Stimulated activated CD4-positive, alpha-beta T cell treated with anti-CD3 and anti-CD28 coated beads, Interleukin-1b, Interleukin-23, amount 100 ng/mL, for 4 hours (primary cell): Measurements from ENCODE around the gene DEPP1.

Source experiments
- DNase-seq, 2 donors: peaks; one replicate each; pipeline ENCODE4 v3.0.0-alpha.2; 2020; ENCODE audit warnings: low read depth in 2 of 2

The DEPP1 gene

DNA sequence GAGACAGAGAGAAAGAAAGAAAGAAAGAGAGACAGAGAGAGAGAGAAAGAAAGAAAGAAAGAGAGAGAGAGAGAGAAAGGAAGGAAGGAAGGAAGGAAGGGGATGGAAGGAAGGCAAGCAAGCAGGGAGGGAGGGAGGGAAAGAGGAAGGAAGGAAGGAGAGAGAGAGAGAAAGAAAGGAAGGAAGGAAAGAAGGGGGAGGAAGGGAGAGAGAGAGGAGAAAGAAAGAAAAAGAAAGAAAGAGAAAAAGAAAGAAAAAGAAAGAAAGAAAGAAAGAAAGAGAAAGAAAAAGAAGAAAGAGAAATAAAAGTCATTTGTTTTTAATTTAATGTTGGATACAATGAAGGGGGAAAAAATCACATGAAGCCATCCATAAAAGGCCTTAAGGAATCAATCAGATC, 23.6 kb downstream of the DEPP1 start:
- DNase-seq: no peak

DNA sequence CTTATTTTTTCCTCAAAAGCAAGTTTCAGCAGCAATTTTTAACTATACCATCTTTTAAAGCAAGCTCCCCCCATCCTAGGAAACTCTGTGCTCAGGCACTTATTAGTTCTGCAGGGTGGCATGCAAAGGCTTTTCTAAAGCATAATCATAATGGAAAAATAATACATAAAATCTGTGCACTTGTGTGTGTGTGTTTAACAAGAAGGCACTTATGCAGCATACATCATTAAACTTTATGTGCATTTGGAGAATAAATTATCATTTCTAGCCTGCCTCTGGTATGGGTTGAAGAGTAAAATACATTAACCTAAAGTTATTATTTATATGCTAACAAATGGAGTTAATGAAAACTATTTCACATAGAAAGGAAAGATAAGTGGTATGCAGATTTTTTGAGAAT, 24.6 kb downstream of the DEPP1 start:
- DNase-seq: no peak

DNA sequence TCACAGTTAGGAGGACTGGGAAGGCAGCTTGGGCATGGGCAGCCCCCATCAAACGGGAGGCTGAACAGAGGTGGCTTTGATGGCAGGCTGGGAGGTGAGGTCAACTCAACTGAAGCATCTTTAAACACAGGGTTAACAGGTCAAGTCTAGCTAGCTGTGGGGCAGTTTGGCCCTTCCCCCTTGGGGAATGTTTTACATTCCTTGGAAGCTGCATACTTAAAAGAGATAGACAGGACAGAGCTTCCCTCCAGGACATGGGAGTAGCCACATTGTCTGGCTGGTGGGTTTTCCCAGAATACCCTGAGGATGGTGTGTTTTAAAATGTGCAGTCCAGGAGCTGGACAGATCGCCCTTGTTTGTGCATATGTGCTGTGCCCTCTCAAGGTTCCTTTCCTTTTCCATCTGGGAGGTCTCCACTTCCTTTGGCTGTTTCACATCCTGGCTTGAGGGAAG, 25.8 kb downstream of the DEPP1 start:
- DNase-seq: no peak

DNA sequence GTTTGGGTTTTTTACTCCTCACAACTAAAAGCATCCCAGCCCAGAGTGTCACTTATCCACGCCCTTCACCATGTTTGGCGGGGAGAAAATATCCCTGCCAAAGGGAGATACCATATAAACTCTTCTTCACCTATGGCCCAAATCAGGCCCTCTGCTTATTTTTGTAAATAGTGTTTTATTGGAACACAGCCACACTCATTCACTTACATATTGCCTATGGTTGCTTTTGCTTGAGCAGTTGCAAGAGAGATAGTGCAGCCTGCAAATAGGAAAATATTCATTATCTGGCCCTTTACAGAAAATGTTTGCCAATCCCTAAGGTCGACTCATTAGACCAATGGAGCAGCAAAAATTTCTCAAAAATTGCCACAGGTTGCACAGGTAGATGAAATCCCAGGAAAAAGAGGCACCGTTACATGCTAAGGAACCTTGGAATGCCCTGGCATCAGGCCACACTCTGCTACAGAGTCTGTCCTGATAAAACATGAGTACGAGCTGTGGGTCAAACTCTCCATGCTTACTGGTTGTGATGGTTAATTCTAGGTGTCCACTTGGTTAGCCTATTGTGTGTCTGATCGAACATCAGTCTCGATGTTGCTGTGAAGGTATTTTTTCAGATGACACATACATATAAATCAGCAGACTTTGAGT, 26.9 kb downstream of the DEPP1 start:
- DNase-seq: no peak

DNA sequence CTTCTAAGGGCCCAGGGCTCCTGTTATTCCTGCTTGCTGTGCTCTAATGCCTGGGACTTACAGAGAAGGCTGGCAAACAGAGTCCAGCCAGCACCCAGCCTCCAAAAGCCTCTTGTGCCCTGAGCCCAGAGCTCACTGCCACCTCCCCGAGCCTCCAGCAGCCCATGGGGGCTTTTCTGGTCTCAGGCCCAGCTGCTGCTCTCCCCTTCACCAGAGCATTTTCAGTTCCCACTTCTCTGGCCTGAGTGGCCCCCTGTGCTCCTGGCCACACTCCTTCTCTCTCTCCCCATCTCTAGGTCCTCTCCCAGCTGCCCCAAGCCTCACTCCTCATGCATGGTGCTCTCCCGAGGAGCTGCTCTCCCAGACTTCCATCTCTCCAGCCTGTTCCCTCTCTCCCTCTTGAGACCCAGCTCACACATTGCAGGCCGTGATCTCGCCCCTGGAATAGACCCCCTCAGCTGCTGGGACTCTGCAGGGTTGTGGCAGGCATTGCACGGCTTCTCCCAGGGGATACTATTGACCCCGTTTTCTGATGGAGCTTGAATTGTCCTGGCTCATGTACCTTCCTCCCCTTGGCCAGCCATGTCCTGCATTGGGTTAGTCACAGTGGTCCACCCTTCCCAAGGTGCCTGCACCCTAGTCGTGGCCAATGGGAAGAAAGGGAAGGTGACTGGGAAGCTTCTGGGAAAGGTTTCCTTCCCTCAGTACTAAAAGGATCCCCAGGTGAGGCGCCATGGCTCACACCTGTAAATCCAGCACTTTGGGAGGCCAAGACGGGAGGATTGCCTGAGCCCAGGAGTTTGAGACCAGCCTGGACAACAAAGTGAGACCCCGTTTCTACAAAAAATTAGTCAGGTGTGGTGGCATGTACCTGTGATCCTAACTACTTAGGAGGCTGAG, 28.0 kb downstream of the DEPP1 start:
- no peak for DNase-seq

DNA sequence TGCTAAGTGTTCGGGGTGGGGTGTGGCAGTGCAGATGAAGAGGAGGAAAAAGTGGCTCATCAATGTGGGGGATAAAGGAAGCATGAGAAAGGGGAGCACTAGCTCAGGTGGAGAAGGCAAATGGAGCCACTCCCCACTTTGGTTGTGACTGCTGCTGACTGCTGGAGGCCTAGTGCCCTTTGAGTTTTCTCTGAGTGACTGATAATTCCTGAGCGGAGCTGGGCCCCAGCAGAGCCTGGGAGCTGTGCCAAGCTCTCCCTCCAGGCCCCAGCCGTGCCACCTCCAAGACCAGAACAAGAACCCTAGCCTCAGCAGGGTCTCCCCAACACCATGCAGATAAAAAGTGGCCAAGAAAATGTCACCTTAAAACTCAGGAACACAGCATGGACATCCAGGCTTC, 28.7 kb downstream of the DEPP1 start:
- no peak for DNase-seq

DNA sequence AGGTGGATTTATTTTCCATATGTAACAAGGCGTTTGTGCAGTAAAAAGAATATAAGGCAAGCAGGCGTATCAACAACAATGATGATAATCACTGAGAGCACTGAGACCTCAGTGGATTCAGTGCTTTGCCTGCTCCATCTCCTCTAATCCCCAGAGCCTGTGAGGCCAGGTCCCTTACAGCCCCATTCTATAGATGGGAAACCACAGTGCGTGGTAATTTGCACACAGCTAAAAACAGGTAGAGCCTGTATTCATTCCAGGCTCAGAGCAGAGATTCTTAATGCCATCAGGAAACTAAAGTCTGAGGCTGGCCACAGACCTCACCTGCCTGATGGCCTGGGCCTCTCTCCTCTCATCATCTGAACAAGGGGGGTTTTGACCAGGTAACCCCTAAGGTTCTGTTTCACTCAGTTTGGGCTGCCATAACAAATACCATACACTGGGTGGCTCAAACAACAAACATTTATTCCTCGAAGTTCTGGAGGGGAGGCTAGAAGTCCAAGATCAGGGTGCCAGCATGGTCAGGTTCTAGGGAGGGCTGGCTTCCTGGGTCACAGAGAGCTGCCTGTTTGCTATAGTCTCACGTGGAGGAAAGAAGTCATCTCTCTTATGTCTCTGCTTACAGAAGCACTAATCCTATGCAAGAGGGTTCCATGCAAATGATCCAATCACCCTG, 29.3 kb downstream of the DEPP1 start:
- DNase-seq: no peak

DNA sequence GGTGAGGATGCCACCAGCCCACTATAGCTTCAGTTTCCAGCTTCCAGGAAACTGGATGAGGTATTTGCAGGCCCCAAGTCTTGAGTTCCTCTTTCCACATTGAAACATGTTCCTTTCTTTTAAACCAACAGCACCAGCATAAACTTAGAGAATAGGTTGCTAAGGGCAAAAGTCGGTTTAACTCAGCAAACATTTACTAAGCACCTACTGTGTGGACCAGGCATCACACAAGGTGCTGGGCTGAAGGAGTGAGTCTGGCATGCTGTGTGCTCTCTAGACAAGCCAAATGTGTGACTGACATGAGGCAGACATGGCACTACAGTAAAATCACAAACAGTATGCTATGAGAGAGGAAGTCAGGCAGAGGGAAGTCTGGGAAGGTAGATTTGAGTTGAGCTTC, 30.0 kb downstream of the DEPP1 start:
- no peak for DNase-seq

DNA sequence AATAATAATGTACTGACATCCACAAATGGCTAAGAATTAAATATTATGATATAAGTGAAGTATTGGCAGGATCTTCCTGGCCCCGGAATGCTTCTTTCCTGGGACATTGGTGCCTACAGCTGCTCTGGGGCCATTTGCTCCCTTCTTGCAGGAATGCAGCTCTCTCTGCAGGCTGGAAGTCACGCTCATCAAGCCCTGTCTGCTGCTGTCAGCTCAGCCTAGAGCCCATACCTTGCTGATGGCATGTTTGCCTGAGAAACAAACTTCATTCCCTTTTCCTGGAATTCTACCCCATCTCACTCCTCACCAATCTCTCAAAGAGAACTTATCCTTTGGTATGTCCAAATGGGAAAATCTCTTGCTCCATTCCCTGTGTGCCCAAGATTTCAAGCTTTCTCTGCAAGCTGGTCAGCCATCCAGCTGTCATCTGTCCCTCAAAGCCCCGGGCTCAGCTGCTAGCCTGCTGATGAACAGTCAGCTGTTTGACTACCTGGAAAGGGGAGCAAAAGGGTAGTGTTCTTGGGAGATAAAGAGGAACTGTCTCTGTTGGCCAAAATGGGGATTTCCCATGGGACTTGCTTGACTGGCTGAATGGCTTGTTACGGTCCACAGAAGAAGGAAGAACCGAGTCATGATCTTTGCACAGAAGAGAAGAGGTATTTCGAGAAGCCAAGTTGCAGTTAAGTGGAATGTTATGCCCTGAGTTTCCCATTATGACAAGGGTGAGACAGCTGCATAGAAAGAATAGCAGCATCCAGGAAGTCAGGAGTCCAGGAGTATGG, 31.0 kb downstream of the DEPP1 start:
- no peak for DNase-seq

DNA sequence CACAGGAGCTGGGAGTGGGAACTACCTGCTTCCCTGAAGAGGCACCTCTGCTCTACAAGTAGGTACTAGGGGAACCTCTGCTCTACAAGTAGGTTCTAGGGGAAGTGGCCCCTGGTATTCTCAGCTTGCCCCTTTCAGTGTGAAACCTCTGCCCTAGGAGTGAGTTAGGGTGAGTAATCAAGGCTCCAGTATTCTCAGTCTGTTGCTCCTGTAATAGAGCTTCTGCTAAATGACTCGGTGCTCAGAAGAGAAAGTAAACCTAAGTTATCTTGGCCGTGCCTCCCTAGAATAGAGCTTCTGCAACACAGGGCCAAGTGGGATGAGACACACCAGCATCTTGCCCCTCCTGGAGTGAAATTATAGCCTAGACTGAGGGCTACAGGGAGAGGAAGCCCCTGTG, 32.4 kb downstream of the DEPP1 start:
- no peak for DNase-seq

DNA sequence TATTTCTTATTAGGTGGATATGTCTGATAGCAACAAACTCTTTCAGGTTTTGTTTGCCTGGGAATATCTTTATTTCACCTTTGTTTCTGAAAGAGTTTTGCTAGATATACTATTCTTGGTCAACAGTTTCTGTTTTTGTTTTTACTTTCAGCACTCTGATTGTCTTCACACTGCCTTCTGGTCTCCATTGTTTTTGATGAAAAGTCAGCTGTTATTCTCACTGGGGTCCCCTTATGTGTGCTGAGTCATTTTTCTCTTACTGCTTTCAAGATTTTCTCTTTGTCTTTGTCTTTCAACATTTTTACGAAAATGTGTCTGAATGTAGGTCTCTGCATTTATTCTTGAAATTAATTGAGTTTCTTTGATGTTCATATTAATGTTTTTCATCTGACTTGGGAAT, 34.3 kb downstream of the DEPP1 start:
- DNase-seq: no peak

DNA sequence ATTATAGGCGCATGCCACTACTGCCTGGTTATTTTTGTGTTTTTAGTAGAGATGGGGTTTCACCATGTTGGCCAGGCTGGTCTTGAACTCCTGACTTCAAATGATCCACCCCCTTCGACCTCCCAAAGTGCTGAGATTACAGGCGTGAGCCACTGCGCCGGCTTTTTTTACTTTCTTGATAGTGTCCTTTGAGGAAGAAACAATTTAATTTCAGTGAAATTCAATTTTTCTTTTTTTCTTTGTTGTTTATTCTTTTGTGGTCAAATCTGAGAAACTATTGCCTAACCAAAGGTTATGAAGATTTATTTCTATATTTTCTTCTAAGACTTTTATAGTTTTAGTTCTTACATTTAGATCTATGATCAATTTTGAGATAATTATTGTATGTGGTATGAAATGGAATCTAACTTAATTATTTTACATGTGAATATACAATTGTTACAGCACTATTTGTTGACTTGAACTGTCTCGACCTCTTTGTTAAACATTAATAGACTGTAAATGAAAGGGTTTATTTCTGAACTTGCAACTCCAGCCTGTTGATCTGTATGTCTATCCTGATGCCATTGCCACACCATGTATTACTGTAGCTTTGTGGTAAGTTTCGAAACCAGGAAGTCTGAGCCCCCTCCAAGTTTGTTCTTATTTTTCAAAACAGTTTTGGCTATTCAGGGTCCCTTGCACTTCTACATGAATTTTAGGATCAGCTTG, 38.8 kb downstream of the DEPP1 start:
- DNase-seq: no peak

DNA sequence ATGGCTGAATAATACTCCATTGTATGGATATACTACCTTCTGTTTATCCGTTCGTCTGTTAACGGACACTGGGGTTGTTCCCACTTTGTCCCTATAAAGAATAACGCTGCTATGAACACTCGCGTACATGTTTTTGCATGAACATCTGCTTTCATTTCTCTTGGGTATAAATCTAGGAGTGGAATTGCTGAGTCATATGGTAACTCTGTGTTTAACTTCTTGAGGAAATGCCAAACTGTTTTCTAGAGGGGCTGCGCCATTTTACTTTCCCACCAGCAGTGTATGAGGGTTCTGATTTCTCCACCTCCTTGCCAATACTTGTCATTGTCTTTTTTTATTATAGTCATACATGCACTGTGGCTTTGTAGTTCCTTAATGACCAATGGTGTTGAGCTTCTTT, 39.7 kb downstream of the DEPP1 start:
- no peak for DNase-seq

DNA sequence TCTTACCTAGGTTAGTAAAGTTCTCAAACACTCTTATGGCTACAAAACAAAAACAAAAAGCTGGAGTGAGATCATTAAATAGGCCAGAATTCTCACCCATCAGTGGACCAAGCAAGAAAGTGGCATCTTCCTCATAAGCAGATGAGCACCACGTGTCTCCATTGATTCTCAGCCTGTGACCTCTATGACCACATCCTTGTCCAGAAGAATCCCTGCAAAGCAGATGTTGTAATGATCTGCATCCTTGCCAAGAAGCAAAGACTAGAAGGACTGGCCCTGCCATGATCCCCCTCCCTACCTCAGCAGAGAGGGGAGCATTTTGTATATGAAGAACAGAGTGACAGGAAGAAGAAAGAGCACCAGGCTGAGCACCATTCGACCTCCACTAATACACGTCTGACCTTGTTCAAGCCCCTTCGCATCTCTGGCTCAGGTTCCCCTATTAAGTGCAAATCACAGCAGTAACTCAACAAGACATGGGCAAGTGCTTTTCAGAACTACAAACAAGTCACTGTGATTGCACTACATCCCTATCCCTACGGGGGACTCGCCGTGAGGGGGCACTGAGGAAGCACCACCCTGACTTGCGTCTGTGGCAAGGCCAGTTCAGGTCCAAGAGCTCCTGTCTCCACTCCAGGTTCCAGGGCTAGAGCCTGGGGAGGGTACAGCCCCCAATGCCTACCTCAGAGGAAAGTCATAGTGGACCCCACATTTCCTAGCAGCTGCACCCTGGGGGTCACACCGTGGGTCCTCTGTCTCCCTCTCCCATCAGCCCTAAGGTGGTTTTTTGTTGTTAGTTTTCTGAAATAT, 41.2 kb downstream of the DEPP1 start:
- DNase-seq: no peak

DNA sequence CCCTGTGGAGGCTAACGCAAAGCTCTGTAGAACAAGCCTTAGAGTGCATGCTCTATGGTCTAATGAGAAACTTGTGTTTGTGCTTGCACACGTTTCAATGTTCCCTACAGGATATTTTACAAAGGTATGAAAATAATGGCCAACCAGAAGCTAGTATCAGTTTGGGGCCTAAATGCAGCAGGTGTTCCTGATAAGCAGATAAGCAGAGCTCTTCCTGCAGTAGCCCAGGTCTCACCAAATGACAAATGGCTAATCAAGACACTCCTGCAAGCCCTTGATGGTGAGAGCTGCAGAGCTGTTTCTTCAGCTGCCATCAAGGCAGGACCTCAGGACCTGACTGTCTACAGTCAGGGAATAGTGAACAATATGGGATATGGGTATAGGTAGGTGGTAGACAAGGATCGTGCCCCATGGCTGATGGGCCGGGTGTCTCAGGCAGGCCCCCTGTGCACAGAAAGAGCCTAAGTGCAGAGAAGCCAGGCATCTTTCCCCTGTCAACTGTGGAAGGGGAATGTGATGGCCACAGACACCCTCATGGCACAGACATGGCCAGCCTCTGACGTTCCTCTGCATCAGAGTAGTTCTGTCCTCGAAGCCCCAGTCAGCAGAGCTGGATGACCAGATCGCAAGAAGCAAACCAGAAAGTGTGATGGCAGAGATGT, 42.2 kb downstream of the DEPP1 start:
- no peak for DNase-seq

DNA sequence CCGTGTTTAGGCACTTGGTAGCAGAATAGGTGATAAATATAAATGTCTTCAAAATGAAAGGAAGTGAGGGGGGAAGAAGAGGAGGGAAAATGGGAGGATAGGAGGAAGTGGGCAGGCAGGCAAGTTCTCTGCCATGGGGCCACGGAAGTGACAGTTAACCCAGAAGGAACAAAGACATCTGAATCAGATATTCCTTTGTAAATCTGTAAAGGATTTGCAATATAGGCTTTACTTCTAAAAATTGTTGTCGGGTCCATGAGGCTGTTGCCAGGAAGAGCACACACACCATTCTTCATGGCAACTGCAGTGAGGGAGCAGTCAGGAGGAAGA, 42.7 kb downstream of the DEPP1 start:
- no peak for DNase-seq

DNA sequence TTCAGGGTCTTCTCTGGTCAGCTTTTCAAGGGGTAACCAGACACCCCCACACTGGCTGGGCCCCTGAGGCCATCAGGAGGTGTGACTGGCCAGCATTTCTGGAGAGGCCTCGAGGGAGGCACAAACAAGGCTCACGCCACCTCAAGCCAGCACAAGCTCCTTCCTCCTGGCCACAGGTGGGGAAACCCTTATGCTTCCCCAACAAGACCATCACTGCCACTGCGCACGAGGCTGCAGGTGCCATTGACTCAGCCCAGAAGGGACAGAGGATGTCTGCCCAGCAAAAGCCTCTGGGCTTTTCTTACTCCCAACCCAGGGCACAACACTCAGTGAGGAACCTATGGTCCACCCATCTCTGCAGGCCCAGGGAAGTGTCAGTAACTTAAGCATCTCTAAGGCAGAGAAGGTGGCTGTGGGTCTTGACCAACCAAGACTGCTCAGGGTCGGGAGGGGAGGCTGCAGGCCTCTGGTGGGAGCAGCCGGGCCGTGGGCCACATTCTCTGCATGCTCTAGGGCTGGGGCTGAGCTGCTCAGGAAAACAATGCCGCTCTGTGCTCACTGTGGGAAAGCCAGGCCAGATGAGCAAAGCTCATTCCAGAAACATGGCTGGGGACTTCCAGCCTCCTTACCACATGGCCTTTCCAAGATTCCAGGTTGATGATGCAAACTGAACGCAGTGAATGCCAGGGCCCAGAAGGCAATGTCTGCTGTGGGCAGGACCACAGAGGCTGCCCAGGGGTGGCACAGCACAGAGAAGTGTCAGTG, 43.2 kb downstream of the DEPP1 start:
- no peak for DNase-seq

DNA sequence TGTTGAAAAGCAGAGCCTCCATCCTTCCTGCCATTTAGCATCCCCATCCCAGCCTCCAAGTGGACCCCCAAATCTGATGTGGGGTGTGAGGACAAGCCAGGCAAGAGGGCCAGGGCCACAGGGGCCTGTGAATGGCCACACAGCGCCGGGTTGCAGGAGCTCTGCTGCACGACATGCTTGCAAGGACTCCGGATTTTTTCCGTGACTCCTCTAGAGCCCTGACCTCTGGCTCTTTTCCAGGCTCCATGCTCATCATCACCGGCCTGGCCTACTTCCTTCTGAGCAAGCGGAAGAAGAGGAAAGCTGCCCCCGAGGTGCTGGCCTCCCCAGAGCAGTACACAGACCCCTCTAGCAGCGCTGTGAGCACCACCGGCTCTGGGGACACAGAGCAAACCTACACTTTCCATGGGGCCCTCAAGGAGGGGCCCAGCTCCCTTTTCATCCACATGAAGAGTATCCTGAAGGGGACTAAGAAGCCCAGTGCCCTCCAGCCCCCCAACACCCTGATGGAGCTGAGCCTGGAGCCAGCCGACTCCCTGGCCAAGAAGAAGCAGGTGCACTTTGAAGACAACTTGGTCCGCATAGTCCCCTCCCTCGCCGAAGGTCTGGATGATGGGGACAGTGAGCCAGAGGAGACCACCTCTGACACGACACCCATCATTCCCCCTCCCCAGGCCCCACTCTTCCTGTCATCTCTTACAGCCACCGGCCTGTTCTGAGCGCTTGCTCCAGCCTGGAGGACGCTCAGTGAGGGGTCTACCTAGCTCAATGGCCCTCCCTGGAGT, 44.0 kb downstream of the DEPP1 start:
- no peak for DNase-seq
